OCI-LY7 (cell line): ENCODE results near the gene AXIN2. TPM values are rescaled to one million over a fixed set of nuclear protein-coding genes. Genes with fewer than 3 reads are reported as not detected.

Experiments
- BruUV-seq: library from RNA; stranded (reverse); fragments of 400-500 nt; replicated peaks from 2 replicates; lab custom pipeline; 2021; lab: Mats Ljungman, UMichigan
- CTCF ChIA-PET: fragments of 300-600 bp; sonication (Branson Sonifier 250); formaldehyde crosslinking; loops from one replicate; lab custom pipeline; 2022; ENCODE audit warnings: antibody characterized with exemption; ENCODE audit not compliant: unreplicated experiment; lab: Charles Lee
- POLR2A ChIA-PET: fragments of 300-600 bp; sonication (Branson Sonifier 250); formaldehyde crosslinking; loops from one replicate; lab custom pipeline; 2022; ENCODE audit warnings: antibody characterized with exemption; lab: Charles Lee
- DNase-seq: peaks from one replicate; pipeline ENCODE4 v3.0.0-alpha.2; 2015; ENCODE audit warnings: low spot score
- H2AFZ ChIP-seq: fragments of 200-600 bp; sonication (generic), shearing (Covaris generic); 2 replicates; pipeline ENCODE4 v1.6.1; 2014; ENCODE audit warnings: mild to moderate bottlenecking, antibody characterized with exemption, low read length, moderate library complexity
- H3K27ac ChIP-seq: fragments of 200-600 bp; sonication (generic); 2 replicates; pipeline ENCODE4 v1.5.1; 2014; ENCODE audit warnings: mixed run types, low read depth, mild to moderate bottlenecking, moderate library complexity, low read length, inconsistent platforms; ENCODE audit not compliant: poor library complexity, severe bottlenecking
- H3K36me3 ChIP-seq: fragments of 200-600 bp; sonication (generic); 2 replicates; pipeline ENCODE4 v1.6.1; 2014; ENCODE audit warnings: mild to moderate bottlenecking, antibody characterized with exemption, low read length, moderate library complexity, mixed read lengths; ENCODE audit not compliant: insufficient read depth
- H3K4me1 ChIP-seq: fragments of 200-600 bp; sonication (generic); 2 replicates; pipeline ENCODE4 v1.5.1; 2014; ENCODE audit warnings: mild to moderate bottlenecking, low read length; ENCODE audit not compliant: insufficient read depth, poor library complexity, severe bottlenecking
- H3K4me2 ChIP-seq: fragments of 200-600 bp; sonication (generic); 2 replicates; pipeline ENCODE4 v1.6.1; 2014; ENCODE audit warnings: mild to moderate bottlenecking, low read length
- H3K4me3 ChIP-seq: fragments of 200-600 bp; sonication (generic); 2 replicates; pipeline ENCODE4 v1.5.1; 2014; ENCODE audit warnings: mild to moderate bottlenecking, low read depth, low read length; ENCODE audit not compliant: poor library complexity, severe bottlenecking
- H3K79me2 ChIP-seq: fragments of 200-600 bp; sonication (generic); 2 replicates; pipeline ENCODE4 v1.6.1; 2016; ENCODE audit warnings: low read depth, mild to moderate bottlenecking, low read length, moderate library complexity, mixed read lengths; ENCODE audit not compliant: insufficient read depth
- H3K9me2 ChIP-seq: fragments of 200-600 bp; sonication (generic); 2 replicates; pipeline ENCODE4 v1.6.1; 2016; ENCODE audit warnings: mild to moderate bottlenecking, low read length, mixed read lengths; ENCODE audit not compliant: insufficient read depth
- H3K9me3 ChIP-seq: fragments of 200-600 bp; sonication (generic); 2 replicates; pipeline ENCODE4 v1.6.1; 2014; ENCODE audit warnings: mild to moderate bottlenecking, mixed run types, low read length, mixed read lengths
- H4K20me1 ChIP-seq: fragments of 200-600 bp; sonication (generic); 2 replicates; pipeline ENCODE4 v1.6.1; 2014; ENCODE audit warnings: mild to moderate bottlenecking, antibody characterized with exemption, low read length, moderate library complexity, mixed read lengths; ENCODE audit not compliant: insufficient read depth
- EZH2phosphoT487 ChIP-seq: fragments of 200-600 bp; sonication (generic); IDR thresholded peaks from 2 replicates; pipeline ENCODE4 v1.6.1; 2018; ENCODE audit warnings: low read depth, borderline replicate concordance, mild to moderate bottlenecking, mixed run types, antibody characterized with exemption, low read length, moderate library complexity, mixed read lengths
- intact Hi-C: fragments of 100-400 bp; cut with micrococcal nuclease; formaldehyde crosslinking; loops from one replicate; pipeline ENCODE4 v1.10.0; 2022; ENCODE audit not compliant: unreplicated experiment
- total RNA-seq, 2 experiments: library from RNA; depleted of rRNA in 1 of 2; stranded (reverse); fragments of >200 nt in 1 of 2; shearing (Covaris generic) in 1 of 2; gene quantifications; 2 replicates each; pipeline ENCODE4 v1.2.3, GENCODE V29; 2014 to 2022
- TF ChIP-seq, protein P1 (sequence below): fragments of 200-600 bp; sonication (generic); conservative IDR thresholded peaks from 2 replicates; pipeline ENCODE4 v1.5.1; 2014; ENCODE audit warnings: mild to moderate bottlenecking, antibody characterized with exemption, low read length, moderate library complexity, mixed read lengths

AXIN2 gene
- total RNA-seq, 2 experiments from 2014 or later = 8.5 TPM

DNA sequence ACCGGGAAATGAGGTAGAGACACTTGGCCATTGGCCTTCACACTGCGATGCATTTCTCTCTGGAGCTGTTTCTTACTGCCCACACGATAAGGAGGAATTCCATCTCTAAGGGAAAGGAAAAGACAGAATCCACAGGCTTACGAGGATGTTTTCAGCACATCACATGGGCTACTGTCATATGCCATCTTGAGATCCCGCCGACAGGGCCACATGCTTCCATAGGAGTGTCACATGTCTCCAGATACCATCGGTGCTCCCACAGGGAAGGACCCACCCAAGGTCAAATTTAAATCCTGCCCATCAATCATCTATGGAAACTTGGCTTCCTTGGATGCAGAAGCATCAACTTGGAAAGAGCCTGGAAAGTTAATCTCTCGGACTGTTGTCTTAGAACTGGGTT is 20.0 kb downstream of the AXIN2 start:
- no peak for DNase-seq
- intact Hi-C loops = no loop called here
- Histone ChIP-seq H3K4me1 (no peaks in the 10 kb centered on the region), H3K27ac (no peak overlapping the region), H3K9me2 (no peaks in the 10 kb centered on the region), H3K9me3 (no peaks in the 10 kb centered on the region), H3K4me3 (no peak overlapping the region), H3K4me2 (no peak overlapping the region), H4K20me1 (no peaks in the 10 kb centered on the region), H2AFZ (no peak overlapping the region), H3K79me2 (no peaks in the 10 kb centered on the region), H3K36me3 (peaks cover 12% of the 10 kb centered on the region; the same call in 1 of the 2 replicates)
- ChIA-PET POLR2A (no interaction called here), CTCF (no interaction called here)
- TF ChIP-seq, protein P1, sequence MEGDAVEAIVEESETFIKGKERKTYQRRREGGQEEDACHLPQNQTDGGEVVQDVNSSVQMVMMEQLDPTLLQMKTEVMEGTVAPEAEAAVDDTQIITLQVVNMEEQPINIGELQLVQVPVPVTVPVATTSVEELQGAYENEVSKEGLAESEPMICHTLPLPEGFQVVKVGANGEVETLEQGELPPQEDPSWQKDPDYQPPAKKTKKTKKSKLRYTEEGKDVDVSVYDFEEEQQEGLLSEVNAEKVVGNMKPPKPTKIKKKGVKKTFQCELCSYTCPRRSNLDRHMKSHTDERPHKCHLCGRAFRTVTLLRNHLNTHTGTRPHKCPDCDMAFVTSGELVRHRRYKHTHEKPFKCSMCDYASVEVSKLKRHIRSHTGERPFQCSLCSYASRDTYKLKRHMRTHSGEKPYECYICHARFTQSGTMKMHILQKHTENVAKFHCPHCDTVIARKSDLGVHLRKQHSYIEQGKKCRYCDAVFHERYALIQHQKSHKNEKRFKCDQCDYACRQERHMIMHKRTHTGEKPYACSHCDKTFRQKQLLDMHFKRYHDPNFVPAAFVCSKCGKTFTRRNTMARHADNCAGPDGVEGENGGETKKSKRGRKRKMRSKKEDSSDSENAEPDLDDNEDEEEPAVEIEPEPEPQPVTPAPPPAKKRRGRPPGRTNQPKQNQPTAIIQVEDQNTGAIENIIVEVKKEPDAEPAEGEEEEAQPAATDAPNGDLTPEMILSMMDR = no peak
- no peak for TF ChIP-seq EZH2phosphoT487
- BruUV-seq = no TSS peak

DNA sequence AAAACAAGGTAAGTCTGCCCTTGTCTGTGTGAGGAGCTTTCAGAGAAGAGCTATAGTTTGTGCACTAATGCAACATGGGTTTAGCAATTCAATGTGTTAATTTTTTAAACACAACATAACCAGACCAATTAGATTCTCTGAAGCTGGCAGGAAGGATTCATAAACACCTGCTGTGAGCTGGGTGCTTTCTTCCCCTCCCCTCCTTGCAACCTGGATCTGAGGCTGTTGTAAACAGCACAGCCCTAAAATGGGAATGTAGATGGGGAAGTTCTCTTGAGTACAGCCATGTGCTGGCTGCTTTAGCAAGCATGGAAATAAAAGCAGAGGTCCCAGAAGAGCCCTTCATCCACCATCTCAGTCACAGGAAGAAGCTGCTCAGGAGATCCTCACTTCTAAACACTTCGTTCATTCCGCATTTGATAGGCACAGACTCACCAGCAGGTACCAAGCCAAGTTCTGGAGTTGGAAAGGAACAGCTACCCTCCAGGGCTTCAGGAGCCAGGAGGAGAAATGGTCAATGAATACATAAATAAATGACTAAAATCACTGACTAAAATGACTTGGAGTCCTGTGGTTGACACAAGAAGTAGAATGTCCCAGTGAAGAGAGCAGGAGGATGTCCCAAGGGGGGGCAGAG is 21.7 kb downstream of the AXIN2 start:
- intact Hi-C loops = no loop called here
- no peak overlapping the region for H3K4me2 ChIP-seq

More for the DNA sequence above, 21.7 kb downstream of the AXIN2 start:
- POLR2A ChIA-PET = interaction anchor here (0.6 kb wide), 1 partner anchor 770 kb away, joined by 3 read pairs; no protein-coding TSS in a partner anchor
- H2AFZ ChIP-seq = no peak overlapping the region
- no peaks in the 10 kb centered on the region for H3K9me2 ChIP-seq
- no TSS peak for BruUV-seq
- no peaks in the 10 kb centered on the region for H4K20me1 ChIP-seq
- peaks cover 26% of the 10 kb centered on the region; the same call in 1 of the 2 replicates for H3K36me3 ChIP-seq
- TF ChIP-seq, protein P1 = no peak
- no peaks in the 10 kb centered on the region for H3K4me1 ChIP-seq
- CTCF ChIA-PET = no interaction called here
- no peaks in the 10 kb centered on the region for H3K9me3 ChIP-seq
- H3K27ac ChIP-seq = no peak overlapping the region
- no peak for DNase-seq
- no peak overlapping the region for H3K4me3 ChIP-seq
- no peaks in the 10 kb centered on the region for H3K79me2 ChIP-seq
